GM20000 (cell line): Measurements from ENCODE around the gene FADD.
A peak's percentile ranks its signal among the peaks of the same experiment; 100 is the strongest.

Source experiments
- DNase-seq: peaks from one replicate; pipeline ENCODE4 v3.0.0; 2012; ENCODE audit warnings: low spot score
- CTCF ChIP-seq: IDR thresholded peaks from 2 replicates; pipeline ENCODE4 v1.5.1; 2012; ENCODE audit warnings: mild to moderate bottlenecking, control low read depth; ENCODE audit errors: extremely low read depth, missing control alignments

FADD gene

GRCh38 chr11:70170596-70171210 lies 32.4 kb upstream of the FADD start:
- no peak for DNase-seq
- TF ChIP-seq CTCF, result no peak

- DNase-seq, result no peak
- no peak for TF ChIP-seq CTCF
These were observed 30.1 kb upstream of the FADD start for GRCh38 chr11:70173018-70173417.

- TF ChIP-seq CTCF, result no peak
- no peak for DNase-seq
These were observed 28.4 kb upstream of the FADD start for GRCh38 chr11:70174547-70175235.

GRCh38 chr11:70175236-70175698 lies 27.8 kb upstream of the FADD start:
- no peak for TF ChIP-seq CTCF
- DNase-seq, result no peak

- TF ChIP-seq CTCF, result peak; percentile 66
- peak; percentile 77 for DNase-seq
These were observed 26.0 kb upstream of the FADD start for GRCh38 chr11:70176940-70177689.

GRCh38 chr11:70180906-70181305 lies 22.2 kb upstream of the FADD start:
- TF ChIP-seq CTCF, result no peak
- no peak for DNase-seq

- TF ChIP-seq CTCF, result no peak
These were observed 20.8 kb upstream of the FADD start for GRCh38 chr11:70182266-70182665.

More at GRCh38 chr11:70182266-70182665, 20.8 kb upstream of the FADD start:
- DNase-seq, result no peak
